Activated B cell treated with CpG ODN at 0.5 μM for 24 hours (primary cell): ENCODE results near the gene SMIM35. TPM values are rescaled to one million over a fixed set of nuclear protein-coding genes. Genes with fewer than 3 reads are reported as not detected.

Source experiments
- ATAC-seq: fragments of 200-7000 bp; cut with Tn5 transposase; one replicate; pipeline ENCODE4 v1.10.0; 2021; ENCODE audit warnings: low read depth, mild to moderate bottlenecking, moderate library complexity
- CTCF ChIA-PET: fragments of 350-600 bp; sonication (Branson Sonifier 250); formaldehyde crosslinking; loops from one replicate; lab custom pipeline; 2021; ENCODE audit warnings: antibody characterized with exemption; lab: Charles Lee
- POLR2A ChIA-PET: fragments of 350-600 bp; sonication (Branson Sonifier 250); formaldehyde crosslinking; loops from one replicate; lab custom pipeline; 2021; ENCODE audit warnings: antibody characterized with exemption; lab: Charles Lee
- DNase-seq: peaks from one replicate; pipeline ENCODE4 v3.0.0; 2022
- H3K27ac Mint-ChIP-seq: one replicate; pipeline ENCODE4 v1.8.0; 2020; ENCODE audit warnings: mixed read lengths
- H3K27me3 Mint-ChIP-seq: one replicate; pipeline ENCODE4 v1.8.0; 2021; ENCODE audit warnings: mixed read lengths
- H3K36me3 Mint-ChIP-seq: one replicate; pipeline ENCODE4 v1.8.0; 2021; ENCODE audit warnings: low read depth, mixed read lengths
- H3K4me1 Mint-ChIP-seq: one replicate; pipeline ENCODE4 v1.8.0; 2021; ENCODE audit warnings: mixed read lengths
- H3K4me3 Mint-ChIP-seq: one replicate; pipeline ENCODE4 v1.8.0; 2020; ENCODE audit warnings: mild to moderate bottlenecking, mixed read lengths
- H3K9me3 Mint-ChIP-seq: one replicate; pipeline ENCODE4 v1.8.0; 2020; ENCODE audit warnings: mixed read lengths
- CTCF ChIP-seq: fragments of 200-600 bp; IDR thresholded peaks from one replicate; pipeline ENCODE4 v1.8.0; 2022; ENCODE audit warnings: antibody characterized with exemption, mild to moderate bottlenecking
- intact Hi-C: fragments of 100-400 bp; cut with micrococcal nuclease; formaldehyde crosslinking; loops from one replicate; pipeline ENCODE4 v1.15.1; 2024
- total RNA-seq: library from RNA; stranded (reverse); gene quantifications from 2 replicates; pipeline ENCODE4 v1.2.3, GENCODE V29; 2022

SMIM35 gene
- total RNA-seq, 1 donor from 2014 or later = 1.8 TPM

DNA sequence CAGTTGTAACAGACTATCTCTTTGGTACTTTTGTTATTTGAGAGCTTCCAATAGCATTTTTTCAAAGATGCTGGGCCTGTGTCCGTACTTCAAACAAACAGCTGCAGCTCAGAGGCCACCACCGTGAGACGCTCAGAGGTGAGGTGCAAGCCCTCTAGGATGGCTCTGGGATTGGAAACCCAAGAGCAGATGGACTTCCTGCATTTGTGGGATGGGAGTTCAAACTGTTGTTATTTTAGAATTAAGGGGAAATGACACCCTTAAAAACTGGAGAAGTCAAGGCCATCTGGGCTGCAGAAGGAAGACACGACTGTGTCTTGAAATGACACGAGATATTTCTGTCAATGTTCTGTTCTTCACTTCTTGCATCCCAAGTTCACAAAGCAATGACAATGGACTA, 109.7 kb downstream of the SMIM35 start:
- H3K36me3 Mint-ChIP-seq = peaks cover 7% of the 10 kb centered on the region
- no peak overlapping the region for H3K27ac Mint-ChIP-seq
- ChIA-PET CTCF (interaction anchor here (1.0 to 3.9 kb wide), 2 partner anchors 30 to 76 kb away, joined by 3 to 19 read pairs; no protein-coding TSS in a partner anchor), POLR2A (interaction anchor here (7.9 to 41.6 kb wide), 3 partner anchors 10 to 28 kb away, joined by 69 to 1422 read pairs (median 930); partner anchors contain the start of gene IL10RA)
- intact Hi-C loops = no loop called here
- H3K4me3 Mint-ChIP-seq = no peak overlapping the region
- no peaks in the 10 kb centered on the region for H3K27me3 Mint-ChIP-seq
- no peaks in the 10 kb centered on the region for H3K9me3 Mint-ChIP-seq
- no peak for TF ChIP-seq CTCF
- DNase-seq (no peak), ATAC-seq (no peak)
- peaks cover 62% of the 10 kb centered on the region for H3K4me1 Mint-ChIP-seq

- POLR2A ChIA-PET = interaction anchor here (7.9 to 41.6 kb wide), 2 partner anchors 11 to 26 kb away, joined by 69 to 930 read pairs; partner anchors contain the start of gene IL10RA
- peak overlapping the region; percentile 24 for H3K27ac Mint-ChIP-seq
- peaks cover 7% of the 10 kb centered on the region for H3K36me3 Mint-ChIP-seq
- H3K4me1 Mint-ChIP-seq = peaks cover 57% of the 10 kb centered on the region
- H3K4me3 Mint-ChIP-seq = no peak overlapping the region
- CTCF ChIA-PET = no interaction called here
- intact Hi-C loops = no loop called here
- DNase-seq (no peak), ATAC-seq (no peak)
- H3K9me3 Mint-ChIP-seq = no peaks in the 10 kb centered on the region
- no peaks in the 10 kb centered on the region for H3K27me3 Mint-ChIP-seq
- no peak for TF ChIP-seq CTCF
Observed at GRCh38 chr11:117976445-117976844, 110.3 kb downstream of the SMIM35 start.

GRCh38 chr11:117973503-117973860, 113.3 kb downstream of the SMIM35 start:
- H3K36me3 Mint-ChIP-seq = peaks cover 7% of the 10 kb centered on the region
- CTCF ChIA-PET = interaction anchor here (1.3 kb wide), 1 partner anchor 10 kb away, joined by 4 read pairs; no protein-coding TSS in a partner anchor
- H3K4me1 Mint-ChIP-seq = peaks cover 47% of the 10 kb centered on the region
- H3K27ac Mint-ChIP-seq = no peak overlapping the region
- TF ChIP-seq CTCF = no peak
- H3K27me3 Mint-ChIP-seq = no peaks in the 10 kb centered on the region
- intact Hi-C loops = loop anchor here (2.0 kb wide), 1 partner anchor 15 kb away; no protein-coding TSS in a partner anchor
- no peaks in the 10 kb centered on the region for H3K9me3 Mint-ChIP-seq
- POLR2A ChIA-PET = interaction anchor here (7.9 to 41.6 kb wide), 2 partner anchors 14 to 23 kb away, joined by 69 to 930 read pairs; partner anchors contain the start of gene IL10RA
- no peak overlapping the region for H3K4me3 Mint-ChIP-seq
- DNase-seq = no peak
- ATAC-seq = no peak

DNA sequence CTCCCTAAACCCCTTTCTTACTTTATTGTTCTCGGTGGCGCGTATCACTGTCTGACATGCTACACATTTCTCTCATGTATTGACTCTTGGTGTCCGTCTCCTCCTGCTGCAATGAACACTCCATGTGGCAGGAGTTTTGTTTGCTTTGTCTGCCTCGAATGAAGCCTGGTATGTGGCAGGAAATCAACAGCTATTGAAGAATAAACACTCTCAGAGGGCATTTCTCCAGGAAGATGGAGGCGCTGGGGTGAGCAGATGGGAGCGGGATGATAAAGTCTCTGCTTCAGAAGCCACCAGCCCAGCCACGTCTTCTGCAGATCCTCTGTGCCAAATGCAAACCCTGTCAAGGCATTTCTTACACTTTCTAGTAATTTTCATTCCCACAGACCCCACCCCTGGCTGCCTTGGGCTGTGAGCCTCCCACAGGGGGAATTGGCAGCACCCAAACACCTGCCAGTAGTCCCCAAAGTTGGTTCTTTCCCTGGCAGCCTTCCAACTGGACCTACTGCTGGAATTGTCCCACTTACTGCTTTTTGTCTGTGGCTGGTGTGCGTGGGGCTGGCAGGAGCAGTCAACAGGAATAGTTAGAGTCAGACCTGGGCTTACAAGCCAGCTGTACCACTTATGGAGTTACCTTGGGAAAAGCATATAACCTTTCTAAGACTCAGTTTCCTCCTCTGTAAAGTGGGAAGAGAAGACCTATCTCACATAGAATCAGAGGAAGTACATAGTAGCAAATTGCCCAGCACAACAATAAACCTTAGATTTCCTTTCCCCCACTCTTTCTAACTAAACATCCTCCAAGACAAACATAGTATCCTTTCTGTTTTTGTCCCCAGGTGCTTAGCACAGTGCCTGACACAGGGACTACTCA, 113.9 kb downstream of the SMIM35 start:
- no peak overlapping the region for H3K27ac Mint-ChIP-seq
- H3K4me3 Mint-ChIP-seq = no peak overlapping the region
- ATAC-seq = no peak
- POLR2A ChIA-PET = interaction anchor here (7.9 to 41.6 kb wide), 2 partner anchors 14 to 22 kb away, joined by 69 to 930 read pairs; partner anchors contain the start of gene IL10RA
- peaks cover 43% of the 10 kb centered on the region for H3K4me1 Mint-ChIP-seq
- H3K36me3 Mint-ChIP-seq = peaks cover 5% of the 10 kb centered on the region
- CTCF ChIA-PET = interaction anchor here (1.3 kb wide), 1 partner anchor 11 kb away, joined by 4 read pairs; no protein-coding TSS in a partner anchor
- intact Hi-C loops = loop anchor here (2.0 kb wide), 1 partner anchor 14 kb away; no protein-coding TSS in a partner anchor
- no peaks in the 10 kb centered on the region for H3K9me3 Mint-ChIP-seq
- H3K27me3 Mint-ChIP-seq = no peaks in the 10 kb centered on the region
- TF ChIP-seq CTCF = no peak
- no peak for DNase-seq

DNA sequence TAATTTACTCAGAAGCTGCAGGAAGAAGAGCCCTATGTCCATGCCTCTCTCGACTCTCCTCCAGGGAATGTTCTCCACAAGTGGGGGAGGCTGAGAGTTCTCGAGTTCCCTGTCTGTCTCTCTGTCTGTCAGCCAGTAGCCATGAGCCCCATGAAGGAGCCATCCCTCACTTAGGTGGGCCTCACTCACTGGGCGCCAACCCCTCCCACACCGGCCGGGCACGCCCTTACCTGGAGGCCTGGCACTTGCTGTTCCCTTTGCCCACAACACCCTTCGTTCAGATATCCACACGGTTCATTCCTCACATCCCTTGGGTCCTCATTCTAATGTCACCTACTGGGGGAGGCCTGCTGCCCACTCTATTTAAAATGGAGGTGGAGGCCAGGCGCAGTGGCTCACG, 114.7 kb downstream of the SMIM35 start:
- Mint-ChIP-seq H3K36me3 (peaks cover 2% of the 10 kb centered on the region), H3K27ac (no peak overlapping the region), H3K4me3 (no peak overlapping the region), H3K27me3 (no peaks in the 10 kb centered on the region), H3K4me1 (peaks cover 35% of the 10 kb centered on the region), H3K9me3 (no peaks in the 10 kb centered on the region)
- intact Hi-C loops = loop anchor here (2.0 kb wide), 1 partner anchor 13 kb away; no protein-coding TSS in a partner anchor
- TF ChIP-seq CTCF = no peak
- ATAC-seq (no peak), DNase-seq (no peak)
- ChIA-PET CTCF (no interaction called here), POLR2A (interaction anchor here (41.6 kb wide), 1 partner anchor 21 kb away, joined by 930 read pairs; no protein-coding TSS in a partner anchor)
